Stimulated activated naive CD8-positive, alpha-beta T cell treated with anti-CD3 and anti-CD28 coated beads, Interleukin-15, amount 100 ng/mL, for 72 hours (primary cell): Measurements from ENCODE around the gene PRDM16.

Experiments used
- ATAC-seq: fragments of 150-1000 bp; cut with Tn5 transposase; 2 replicates; pipeline ENCODE4 v1.10.0; 2021; ENCODE audit warnings: mild to moderate bottlenecking, moderate library complexity
- DNase-seq, 2 donors: peaks; one replicate each; pipeline ENCODE4 v3.0.0; 2021 to 2022
- H3K27ac Mint-ChIP-seq, 2 donors: one replicate each; pipeline ENCODE4 v1.8.0; 2022; ENCODE audit warnings: mild to moderate bottlenecking in 2 of 2, mixed read lengths in 2 of 2, moderate library complexity in 2 of 2
- H3K27me3 Mint-ChIP-seq: one replicate; pipeline ENCODE4 v1.8.0; 2022; ENCODE audit warnings: mixed read lengths
- H3K4me1 Mint-ChIP-seq: one replicate; pipeline ENCODE4 v1.8.0; 2022; ENCODE audit warnings: mild to moderate bottlenecking, mixed read lengths
- H3K4me3 Mint-ChIP-seq, 2 donors: one replicate each; pipeline ENCODE4 v1.8.0; 2022; ENCODE audit warnings: mild to moderate bottlenecking in 2 of 2, mixed read lengths in 2 of 2, moderate library complexity in 1 of 2
- H3K9me3 Mint-ChIP-seq, 2 donors: one replicate each; pipeline ENCODE4 v1.8.0; 2022; ENCODE audit warnings: mixed read lengths in 2 of 2

PRDM16 gene

GRCh38 chr1:3314491-3315381 is 245.7 kb downstream of the PRDM16 start:
- ATAC-seq (no peak), DNase-seq (no peak)
- Mint-ChIP-seq H3K27ac (peak overlapping the region; percentile 11 to 84), H3K27me3 (peaks cover 53% of the 10 kb centered on the region), H3K4me3 (no peak overlapping the region), H3K4me1 (peaks cover 24% of the 10 kb centered on the region), H3K9me3 (peaks cover 9 to 19% of the 10 kb centered on the region in 2 donors)

GRCh38 chr1:3315399-3316339 is 246.7 kb downstream of the PRDM16 start:
- Mint-ChIP-seq H3K27me3 (peaks cover 43% of the 10 kb centered on the region), H3K27ac (peak overlapping the region in 1 of 2 donors; percentile 11)
- no peak for ATAC-seq

GRCh38 chr1:3316340-3316943 is 247.4 kb downstream of the PRDM16 start:
- Mint-ChIP-seq H3K27me3 (peaks cover 36% of the 10 kb centered on the region), H3K27ac (peak overlapping the region; percentile 83 to 87), H3K9me3 (peaks cover 9 to 19% of the 10 kb centered on the region in 2 donors), H3K4me3 (no peak overlapping the region), H3K4me1 (peaks cover 24% of the 10 kb centered on the region)
- peak; percentile 84 for ATAC-seq
- peak in 1 of 2 donors; percentile 18 for DNase-seq

More at GRCh38 chr1:3315399-3316339, 246.7 kb downstream of the PRDM16 start:
- Mint-ChIP-seq H3K9me3 (peaks cover 9 to 19% of the 10 kb centered on the region in 2 donors), H3K4me1 (peaks cover 24% of the 10 kb centered on the region), H3K4me3 (no peak overlapping the region)
- no peak for DNase-seq

- DNase-seq, result no peak
These were observed 248.5 kb downstream of the PRDM16 start for GRCh38 chr1:3317456-3317855.

DNA sequence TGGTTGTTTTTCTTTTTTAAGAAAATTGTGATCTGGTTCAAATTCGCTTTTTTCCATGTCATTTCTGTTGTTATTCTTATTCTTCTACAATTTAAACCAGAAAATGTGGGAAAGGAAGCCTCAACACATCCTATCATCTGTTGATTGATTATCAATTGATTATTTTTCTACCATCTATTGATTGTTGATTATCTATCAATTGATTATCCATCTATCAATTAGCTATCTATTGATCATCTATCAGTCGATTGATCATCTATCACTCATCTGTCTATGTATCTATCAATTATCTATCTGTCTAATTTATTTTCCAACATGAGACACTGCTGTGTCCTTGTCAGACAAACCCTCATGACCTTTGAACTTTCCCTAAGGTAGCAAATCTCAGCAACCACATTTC is 249.3 kb downstream of the PRDM16 start:
- no peak for ATAC-seq
- H3K4me1 Mint-ChIP-seq, result peaks cover 17% of the 10 kb centered on the region
- H3K27ac Mint-ChIP-seq, result no peak overlapping the region
- DNase-seq, result no peak
- peaks cover 25% of the 10 kb centered on the region for H3K27me3 Mint-ChIP-seq
- H3K4me3 Mint-ChIP-seq, result no peak overlapping the region
- H3K9me3 Mint-ChIP-seq, result peaks cover 9 to 19% of the 10 kb centered on the region in 2 donors

More at GRCh38 chr1:3317456-3317855, 248.5 kb downstream of the PRDM16 start:
- H3K4me1 Mint-ChIP-seq, result peaks cover 24% of the 10 kb centered on the region
- peaks cover 9 to 19% of the 10 kb centered on the region in 2 donors for H3K9me3 Mint-ChIP-seq
- no peak overlapping the region for H3K27ac Mint-ChIP-seq
- no peak overlapping the region for H3K4me3 Mint-ChIP-seq
- peaks cover 25% of the 10 kb centered on the region for H3K27me3 Mint-ChIP-seq
- no peak for ATAC-seq

- H3K27ac Mint-ChIP-seq, result peak overlapping the region; percentile 48 to 55
These were observed 250.9 kb downstream of the PRDM16 start for GRCh38 chr1:3319874-3320245.

DNA sequence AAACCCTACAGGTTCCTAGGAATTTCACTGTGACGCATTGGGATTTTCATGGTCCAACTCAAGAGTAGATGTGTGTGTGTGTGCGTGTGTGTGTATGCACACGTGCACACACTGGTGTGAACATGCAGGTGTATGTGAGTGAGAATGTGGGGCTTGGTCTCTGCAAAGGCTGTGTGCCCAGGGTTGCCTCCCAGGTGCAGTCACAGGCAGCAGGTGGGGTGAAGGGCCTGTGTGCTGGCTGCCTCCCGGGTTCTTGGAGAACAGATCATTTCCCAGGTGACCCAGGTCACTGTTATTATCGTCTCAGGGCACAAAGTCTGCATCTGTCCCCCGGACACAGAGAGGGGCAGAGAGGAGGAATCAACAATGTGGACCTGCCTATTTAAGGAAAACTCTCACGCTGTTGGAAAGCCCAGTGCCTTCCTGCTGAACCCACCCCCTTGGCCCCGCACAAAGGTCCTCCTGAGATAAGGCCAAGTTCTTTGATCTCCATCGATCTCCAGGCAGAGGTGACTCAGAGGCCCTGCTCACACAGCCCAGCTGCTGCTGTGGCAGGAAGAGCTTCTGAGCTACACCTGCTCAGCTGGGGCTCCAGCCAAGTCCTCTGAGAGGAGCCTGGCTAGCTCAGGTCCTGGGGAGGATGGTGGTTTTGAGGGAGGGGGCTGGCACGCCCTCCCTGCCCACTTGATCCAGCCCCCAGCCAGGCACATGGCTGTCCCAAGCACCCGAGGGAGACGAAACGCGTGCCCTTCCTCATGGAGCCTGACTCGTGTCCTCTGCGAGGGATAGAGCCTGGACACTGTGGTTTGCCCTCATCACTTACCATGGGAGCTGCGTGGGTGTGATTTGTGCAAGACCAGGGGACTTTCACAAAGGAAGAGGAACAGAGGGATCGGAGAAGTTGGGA is 251.5 kb downstream of the PRDM16 start:
- DNase-seq (no peak), ATAC-seq (no peak)
- H3K4me1 Mint-ChIP-seq, result peaks cover 9% of the 10 kb centered on the region
- H3K4me3 Mint-ChIP-seq, result no peak overlapping the region
- H3K27ac Mint-ChIP-seq, result no peak overlapping the region
- H3K27me3 Mint-ChIP-seq, result peaks cover 28% of the 10 kb centered on the region
- H3K9me3 Mint-ChIP-seq, result peaks cover 9 to 19% of the 10 kb centered on the region in 2 donors

More at GRCh38 chr1:3319874-3320245, 250.9 kb downstream of the PRDM16 start:
- Mint-ChIP-seq H3K9me3 (peaks cover 9 to 19% of the 10 kb centered on the region in 2 donors), H3K27me3 (peaks cover 25% of the 10 kb centered on the region), H3K4me1 (peaks cover 9% of the 10 kb centered on the region), H3K4me3 (no peak overlapping the region)
- DNase-seq (peak; percentile 52 to 54), ATAC-seq (peak; percentile 73)

- Mint-ChIP-seq H3K27me3 (peaks cover 32% of the 10 kb centered on the region), H3K9me3 (peaks cover 2 to 10% of the 10 kb centered on the region in 2 donors), H3K27ac (no peak overlapping the region), H3K4me1 (peaks cover 3% of the 10 kb centered on the region), H3K4me3 (no peak overlapping the region)
- DNase-seq, result no peak
- ATAC-seq, result no peak
These were observed 252.8 kb downstream of the PRDM16 start for GRCh38 chr1:3321559-3322449.

GRCh38 chr1:3322450-3323020 is 253.5 kb downstream of the PRDM16 start:
- Mint-ChIP-seq H3K4me3 (no peak overlapping the region), H3K9me3 (peaks cover 0 to 6% of the 10 kb centered on the region in 2 donors), H3K27me3 (peaks cover 36% of the 10 kb centered on the region), H3K27ac (peak overlapping the region; percentile 14 to 74), H3K4me1 (no peaks in the 10 kb centered on the region)
- no peak for ATAC-seq
- no peak for DNase-seq

DNA sequence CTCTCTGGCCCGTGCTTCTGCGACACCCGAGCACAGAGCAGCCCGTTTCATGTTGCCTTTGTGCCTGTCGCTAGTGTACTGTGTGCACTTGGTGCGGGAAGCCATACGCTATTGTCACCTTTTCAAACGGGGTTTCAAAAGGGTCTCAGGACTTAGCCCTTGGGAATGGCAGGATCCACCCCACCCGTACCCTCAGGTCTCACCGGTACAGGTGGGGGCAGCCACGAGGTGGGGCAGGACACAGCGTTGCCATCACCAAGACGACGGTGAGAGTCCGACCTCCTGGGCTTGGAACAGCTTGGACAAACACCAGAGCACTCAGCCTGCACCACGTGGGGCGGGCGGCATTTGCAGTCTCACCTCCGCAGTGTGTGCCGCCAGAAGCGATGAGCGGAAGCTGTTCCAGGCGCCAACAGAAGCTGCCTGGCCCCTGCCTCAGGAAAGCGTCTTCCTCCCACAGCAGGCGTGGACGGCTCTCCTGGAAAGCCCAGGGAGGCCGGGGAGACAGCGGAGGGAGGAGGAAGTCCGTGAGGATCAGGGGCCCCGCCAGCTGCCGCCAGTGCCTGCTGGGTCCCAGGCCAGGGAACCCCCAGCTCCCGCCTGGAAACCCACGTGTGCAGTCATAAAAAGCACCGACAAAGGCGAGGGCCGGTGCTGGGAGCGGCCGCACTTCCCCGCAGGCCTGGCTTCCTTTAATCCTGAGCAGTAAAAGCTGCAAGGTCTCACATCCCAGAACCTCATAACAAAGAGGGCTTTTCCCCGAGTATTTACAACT is 254.2 kb downstream of the PRDM16 start:
- Mint-ChIP-seq H3K27me3 (peaks cover 37% of the 10 kb centered on the region), H3K4me3 (no peak overlapping the region), H3K4me1 (no peaks in the 10 kb centered on the region), H3K9me3 (peaks cover 0 to 6% of the 10 kb centered on the region in 2 donors), H3K27ac (no peak overlapping the region)
- no peak for ATAC-seq
- no peak for DNase-seq

GRCh38 chr1:3323796-3324703 is 255.0 kb downstream of the PRDM16 start:
- ATAC-seq (no peak), DNase-seq (no peak)
- Mint-ChIP-seq H3K9me3 (peaks cover 0 to 2% of the 10 kb centered on the region in 2 donors), H3K27me3 (peaks cover 41% of the 10 kb centered on the region), H3K27ac (no peak overlapping the region), H3K4me1 (no peaks in the 10 kb centered on the region), H3K4me3 (no peak overlapping the region)
